HG02759 (cell line): ENCODE measurements around the gene SYNJ1.
"Not testable (repeated sequence)": the region's sequence is repeated elsewhere in the genome, so short reads cannot be mapped to it uniquely, and the experiment has no call there.

ENCODE experiments used
- ATAC-seq: cut with Tn5 transposase; IDR thresholded peaks from one replicate; pipeline ENCODE4 v1.9.1; 2021; ENCODE audit warnings: mild to moderate bottlenecking, moderate library complexity; ENCODE audit not compliant: unreplicated experiment

The SYNJ1 gene

DNA sequence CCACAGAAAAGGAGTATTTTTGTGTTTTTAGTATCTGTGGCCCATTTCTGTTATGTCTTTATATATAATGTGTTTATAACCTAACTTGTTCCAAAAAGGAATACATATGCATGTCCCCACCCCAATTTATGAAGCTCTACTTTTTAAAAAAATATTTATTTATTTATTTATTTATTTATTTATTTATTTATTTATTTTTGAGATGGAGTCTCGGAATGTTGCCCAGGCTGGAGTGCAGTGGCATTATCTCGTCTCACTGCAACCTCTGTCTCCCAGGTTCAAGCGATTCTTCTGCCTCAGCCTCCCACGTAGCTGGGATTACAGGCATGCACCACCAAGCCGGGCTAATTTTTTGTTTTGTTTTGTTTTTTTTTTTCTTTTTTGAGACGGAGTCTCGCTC is 32.3 kb downstream of the SYNJ1 start:
- ATAC-seq = not testable (repeated sequence)

DNA sequence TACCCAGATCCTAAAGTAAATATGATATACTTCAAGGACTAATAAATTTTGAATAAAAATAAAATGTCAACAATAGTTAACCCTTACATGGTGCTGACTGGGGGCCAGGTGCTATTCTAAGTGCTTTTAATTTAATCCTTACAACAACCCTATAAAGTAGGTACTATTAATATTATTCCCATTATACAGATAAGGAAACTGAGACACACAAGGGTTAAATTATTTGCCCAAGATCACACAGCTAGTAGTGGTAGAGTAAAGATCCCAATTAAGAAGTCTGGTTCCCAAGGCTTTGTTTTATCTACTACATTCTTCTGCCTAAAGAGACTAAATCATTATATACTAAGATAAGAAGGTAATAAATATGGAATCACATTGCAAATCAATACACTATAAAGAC is 34.2 kb downstream of the SYNJ1 start:
- no peak for ATAC-seq

DNA sequence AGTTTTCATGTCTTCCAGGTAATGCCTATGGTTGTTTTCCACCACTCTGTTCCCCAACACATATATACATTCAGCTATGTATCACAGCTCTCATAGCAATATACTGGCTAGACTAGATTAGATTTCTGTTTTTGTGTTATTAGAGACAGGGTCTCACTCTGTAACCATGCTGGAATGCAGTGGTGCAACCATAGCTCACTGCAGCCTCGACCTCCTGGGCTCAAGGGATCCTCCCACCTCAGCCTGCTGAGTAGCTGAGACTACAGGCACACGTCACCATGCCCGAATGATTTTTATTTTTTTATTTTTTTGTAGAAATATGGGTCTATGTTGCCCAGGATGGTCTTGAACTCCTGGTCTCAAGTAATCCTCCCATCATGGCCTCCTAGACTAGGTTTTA is 37.7 kb downstream of the SYNJ1 start:
- no peak for ATAC-seq

DNA sequence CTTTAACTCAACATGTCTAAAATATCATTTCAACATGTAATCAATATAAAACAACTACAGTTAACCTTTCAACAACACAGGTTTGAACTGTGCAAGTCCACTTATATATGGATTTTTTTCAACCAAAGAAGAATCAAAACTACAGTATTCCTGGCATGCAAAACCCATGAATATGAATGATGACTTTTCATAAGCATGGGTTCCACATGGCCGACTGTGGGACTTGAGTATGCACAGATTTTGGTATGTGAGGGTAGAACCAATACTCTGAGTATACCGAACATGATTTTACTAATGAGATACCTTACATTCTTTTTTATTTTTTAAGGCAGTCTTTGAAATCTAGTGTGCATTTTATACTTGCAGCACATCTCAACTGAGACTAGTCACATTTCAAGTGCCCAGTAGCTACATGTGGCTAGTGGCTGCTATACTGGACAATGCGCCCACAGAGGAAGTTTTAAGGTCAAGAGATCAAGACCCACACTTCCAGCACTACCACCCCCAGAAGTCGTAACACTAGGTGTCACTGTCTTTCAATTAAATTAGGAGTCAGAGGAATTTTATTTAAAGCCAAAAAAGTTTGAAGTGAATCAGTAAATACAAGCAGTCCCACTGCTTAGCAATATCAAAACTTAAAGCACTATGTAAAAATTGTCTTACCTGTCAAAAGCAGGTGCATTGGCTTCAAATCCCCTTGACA is 40.0 kb downstream of the SYNJ1 start:
- ATAC-seq = no peak

DNA sequence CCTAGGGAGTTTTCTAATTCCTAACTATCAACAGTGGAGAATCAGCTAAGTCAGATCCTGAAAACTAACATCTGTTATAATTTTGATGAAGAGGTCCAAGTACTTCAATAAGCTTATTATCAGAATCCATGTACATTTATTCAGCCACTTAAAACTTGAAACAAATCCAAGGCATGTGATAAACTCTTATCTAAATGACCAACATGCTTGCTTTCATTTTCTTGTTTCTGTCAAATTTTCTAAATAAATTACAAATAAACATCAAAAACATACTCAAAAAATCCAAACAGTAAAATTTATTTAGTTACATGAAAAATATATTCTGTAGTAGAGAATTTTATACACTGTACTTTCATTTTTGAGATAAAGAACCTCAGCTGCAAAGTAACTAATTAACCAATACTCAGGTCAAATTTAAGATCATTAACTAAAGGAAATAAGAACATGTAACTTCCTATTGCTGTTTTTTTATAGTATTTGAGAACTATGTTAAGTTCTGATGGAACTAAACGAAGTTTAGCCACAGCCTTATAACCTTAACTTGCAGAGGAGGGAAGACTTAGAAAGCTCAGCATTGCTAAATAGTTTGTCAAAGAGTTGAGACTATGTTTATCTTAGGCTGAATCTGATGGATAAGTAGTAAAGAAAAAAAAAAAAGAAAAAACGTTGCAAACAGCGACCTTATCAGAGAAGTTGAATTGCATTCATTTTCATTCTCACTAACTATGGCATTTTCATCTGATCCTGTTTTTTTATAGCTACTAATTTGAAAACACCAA is 44.9 kb downstream of the SYNJ1 start:
- no peak for ATAC-seq

DNA sequence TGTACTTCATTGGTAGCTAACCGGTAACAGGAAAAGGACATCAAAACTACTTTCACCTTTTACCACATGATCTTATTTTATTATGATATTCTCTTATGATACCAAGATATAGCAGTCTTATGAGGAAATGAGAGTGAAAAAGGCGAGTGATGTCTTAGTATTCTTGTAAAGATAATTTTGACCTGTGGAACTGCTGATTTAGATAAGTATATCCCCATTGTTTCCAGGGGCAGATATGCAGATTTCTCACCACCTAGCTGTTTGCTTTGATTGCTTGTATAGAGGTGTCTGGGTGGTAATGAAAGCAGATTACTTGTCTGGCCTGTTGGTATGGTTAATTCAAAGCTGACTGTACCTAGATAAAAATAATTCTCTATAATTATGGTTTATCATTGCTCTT is 53.1 kb downstream of the SYNJ1 start:
- ATAC-seq = no peak

DNA sequence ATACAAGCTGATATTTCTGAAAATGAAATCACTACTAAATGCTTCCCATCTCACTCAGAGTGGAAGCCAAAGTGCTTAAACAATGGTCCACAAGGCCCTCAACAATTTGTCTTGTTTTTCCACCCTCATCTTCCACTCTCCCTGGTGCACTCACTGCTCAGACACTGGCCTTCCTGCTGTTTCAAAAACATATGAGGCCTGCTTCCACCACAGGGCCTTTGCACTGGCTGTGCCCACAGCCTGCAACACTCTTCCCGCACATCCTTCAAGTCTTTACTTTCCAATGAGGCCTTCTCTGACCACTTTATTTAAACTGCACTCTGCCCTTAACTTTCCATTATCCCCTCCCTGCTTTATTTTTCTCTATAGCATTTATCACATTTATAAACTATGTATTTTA is 53.8 kb downstream of the SYNJ1 start:
- ATAC-seq = no peak

DNA sequence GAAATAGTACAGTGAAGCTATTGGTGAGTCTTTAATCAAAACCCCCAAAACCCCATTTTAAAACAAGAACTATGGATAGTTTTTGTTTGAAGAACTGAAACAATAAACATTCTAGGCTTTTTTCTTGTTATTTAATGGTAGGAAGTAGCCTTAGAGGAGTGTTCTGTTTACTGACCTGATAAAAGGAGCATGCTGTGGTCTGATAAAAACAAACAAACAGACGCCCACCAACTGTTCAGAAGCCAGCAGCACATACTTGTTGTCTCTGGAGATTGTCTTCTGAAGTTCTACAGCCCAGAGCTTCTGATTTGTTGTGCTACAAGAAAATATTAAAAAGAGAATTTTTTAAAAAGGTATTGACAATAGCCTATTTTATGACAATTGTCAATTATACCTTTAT is 61.6 kb downstream of the SYNJ1 start:
- no peak for ATAC-seq

DNA sequence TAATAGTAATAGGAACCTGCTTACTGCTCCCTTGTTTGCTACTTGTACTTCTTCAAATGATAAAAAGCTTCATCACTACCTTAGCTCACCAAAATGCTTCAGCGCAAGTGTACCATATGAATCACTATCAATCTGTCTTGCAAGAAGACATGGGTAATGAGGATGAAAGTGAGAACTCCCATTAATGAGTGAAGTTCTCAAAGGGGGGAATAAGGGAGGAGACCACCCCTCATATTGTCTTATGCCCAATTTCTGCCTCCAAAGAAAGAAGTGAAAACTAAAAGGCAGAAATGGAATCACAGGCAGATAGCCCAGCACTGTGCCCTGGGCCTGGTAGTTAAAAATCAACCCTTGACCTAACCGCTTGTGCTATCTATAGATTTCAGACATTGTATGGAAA is 63.7 kb downstream of the SYNJ1 start:
- not testable (repeated sequence) for ATAC-seq

DNA sequence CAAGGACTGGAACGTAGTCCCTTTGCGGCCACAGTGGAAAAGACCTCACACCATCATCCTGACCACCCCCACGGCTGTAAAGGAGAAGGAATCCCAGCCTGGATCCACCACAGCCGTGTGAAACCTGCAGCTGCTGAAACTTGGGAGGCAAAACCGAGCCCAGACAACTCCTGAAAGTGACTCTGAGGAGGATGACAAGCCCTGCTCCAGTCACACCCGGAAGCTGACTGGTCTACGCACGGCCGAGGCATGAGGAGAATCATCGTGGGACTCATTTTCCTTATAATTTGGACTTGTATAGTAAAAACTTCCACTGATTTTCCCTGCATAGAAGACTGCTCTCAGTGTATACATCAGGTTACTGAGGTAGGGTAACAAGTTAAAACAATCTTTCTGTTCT is 65.8 kb downstream of the SYNJ1 start:
- not testable (repeated sequence) for ATAC-seq

DNA sequence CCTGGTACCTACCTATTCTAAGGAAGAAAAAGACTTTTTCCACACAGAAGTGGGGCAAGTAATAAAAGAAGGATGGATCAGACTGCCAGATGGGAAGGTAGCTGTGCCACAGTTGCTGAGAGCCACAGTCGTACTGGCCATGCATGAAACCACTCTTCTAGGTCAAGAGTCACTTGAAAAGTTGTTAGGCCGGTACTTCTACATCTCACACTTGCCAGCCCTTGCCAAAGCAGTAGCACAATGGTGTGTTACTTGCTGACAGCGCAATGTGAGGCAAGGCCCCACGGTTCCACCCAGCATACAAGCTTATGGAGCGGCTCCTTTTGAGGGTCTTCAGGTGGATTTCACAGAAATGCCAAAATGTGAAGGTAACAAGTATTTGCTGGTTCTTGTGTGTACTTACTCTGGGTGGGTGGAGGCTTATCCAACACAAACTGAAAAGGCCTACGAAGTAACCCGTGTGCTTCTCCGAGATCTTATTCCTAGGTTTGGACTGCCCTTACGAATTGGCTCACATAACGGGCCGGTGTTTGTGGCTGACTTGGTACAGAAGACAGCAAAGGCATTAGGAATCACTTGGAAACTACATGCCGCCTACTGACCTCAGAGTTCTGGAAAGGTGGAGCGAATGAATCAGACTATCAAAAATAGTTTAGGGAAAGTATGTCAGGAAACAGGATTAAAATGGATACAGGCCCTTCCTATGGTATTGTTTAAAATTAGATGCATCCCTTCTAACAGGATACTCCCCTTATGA is 66.6 kb downstream of the SYNJ1 start:
- not testable (repeated sequence) for ATAC-seq

DNA sequence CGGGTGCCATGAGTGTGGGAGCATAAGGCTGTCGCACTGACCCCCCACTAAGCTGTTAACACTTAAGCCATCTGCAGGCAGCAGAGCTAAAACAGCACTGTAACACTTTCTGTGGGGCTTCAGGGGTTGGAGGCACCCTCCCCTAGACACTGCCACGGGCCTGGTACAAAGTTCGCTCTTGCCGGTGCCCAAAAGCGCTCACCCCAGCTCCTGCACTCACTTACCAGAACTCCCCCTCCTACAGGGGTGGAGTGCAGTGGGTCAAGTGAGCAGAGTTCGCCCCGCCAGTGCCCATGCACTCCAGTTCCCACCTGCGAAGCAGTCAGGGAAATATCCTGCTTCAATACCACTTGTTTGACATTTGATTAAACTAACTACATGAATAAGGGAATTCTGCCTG is 69.3 kb downstream of the SYNJ1 start:
- ATAC-seq = no peak

DNA sequence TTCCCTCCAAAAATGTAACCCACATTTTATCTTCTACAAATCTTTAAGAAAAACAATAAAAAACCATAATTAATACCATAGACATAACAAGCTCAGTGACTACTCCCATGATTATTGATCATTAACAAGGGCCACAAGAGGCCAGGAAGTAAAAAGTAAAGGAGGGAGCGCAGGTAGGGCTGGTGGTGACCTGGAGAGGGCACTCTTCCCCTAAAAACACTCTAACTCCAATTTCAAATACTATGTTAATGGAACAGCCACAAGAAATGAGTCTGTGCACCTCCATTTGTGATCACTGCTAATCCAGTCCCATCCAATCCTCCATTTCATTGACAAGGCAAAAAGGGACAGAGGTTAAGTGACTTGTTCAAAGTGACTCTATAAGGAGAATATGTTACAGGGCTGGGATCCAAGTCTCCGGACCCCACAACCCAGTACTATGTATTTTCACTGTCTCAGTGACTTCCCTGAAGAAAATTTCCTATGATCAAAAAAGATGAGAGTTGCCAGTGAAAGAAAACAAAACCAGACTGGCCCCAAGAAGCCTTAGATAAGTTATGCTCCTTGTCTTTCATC is 74.4 kb downstream of the SYNJ1 start:
- peak; percentile 61 for ATAC-seq

DNA sequence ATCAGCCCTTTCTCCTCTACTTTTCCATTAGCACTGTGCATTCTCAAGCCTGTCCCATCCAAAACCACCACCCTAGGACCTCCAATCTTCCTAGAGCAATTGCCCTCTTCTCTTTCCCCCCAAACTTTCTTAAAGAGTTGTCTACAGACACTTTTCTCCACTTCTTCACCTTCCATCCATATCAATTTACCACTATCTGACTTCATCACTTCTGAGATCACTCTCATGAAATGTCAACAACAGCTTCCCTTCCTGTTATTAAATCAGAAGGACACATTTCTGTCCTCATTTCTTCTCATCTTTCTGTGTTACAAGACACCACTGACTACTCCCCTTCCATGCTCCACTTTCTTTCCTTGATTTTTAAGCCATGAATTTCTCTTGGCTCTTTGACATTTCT is 79.6 kb downstream of the SYNJ1 start:
- no peak for ATAC-seq

DNA sequence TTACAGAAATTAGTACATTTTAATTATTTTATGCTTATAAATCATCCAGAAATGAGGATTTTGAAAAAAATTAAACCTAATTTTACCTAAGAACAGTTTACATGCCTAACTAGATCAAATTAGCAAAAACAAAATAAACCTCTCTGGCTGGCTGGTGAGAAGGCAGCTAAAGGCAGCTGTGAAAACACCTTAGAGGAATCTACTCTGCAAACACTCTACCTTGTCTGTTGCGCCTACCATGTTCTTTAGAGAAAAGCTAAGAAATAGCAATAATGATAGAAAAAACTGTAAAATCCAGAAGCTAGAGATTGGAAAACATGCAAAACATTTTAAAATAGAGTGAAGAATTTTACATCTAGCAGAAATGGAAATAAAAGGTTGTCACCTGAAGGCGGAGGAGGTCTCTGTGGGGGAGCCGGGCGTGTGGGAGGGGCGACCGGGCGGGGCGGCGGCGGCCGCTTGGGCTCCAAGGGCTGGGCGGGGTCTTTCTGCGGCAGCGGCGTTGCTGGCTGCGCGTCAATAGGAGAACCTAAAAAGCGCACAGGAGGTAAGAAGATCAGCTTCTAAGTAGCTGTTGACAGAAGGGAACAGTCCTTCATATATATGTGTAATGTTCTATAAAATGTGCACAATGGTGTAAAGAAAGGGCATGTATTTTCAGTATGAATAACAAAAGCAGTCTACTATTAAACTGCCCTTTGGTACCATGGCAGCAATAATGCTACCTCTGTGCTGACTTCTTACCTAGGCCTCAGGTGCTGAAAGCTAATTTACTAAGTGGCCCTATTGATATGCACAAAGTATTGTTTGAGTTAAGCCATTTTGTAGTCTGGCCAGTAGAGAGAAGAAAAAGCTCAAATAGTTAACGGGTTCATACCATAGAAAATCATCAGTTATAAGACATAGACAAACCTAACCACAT is 82.3 kb downstream of the SYNJ1 start:
- no peak for ATAC-seq

DNA sequence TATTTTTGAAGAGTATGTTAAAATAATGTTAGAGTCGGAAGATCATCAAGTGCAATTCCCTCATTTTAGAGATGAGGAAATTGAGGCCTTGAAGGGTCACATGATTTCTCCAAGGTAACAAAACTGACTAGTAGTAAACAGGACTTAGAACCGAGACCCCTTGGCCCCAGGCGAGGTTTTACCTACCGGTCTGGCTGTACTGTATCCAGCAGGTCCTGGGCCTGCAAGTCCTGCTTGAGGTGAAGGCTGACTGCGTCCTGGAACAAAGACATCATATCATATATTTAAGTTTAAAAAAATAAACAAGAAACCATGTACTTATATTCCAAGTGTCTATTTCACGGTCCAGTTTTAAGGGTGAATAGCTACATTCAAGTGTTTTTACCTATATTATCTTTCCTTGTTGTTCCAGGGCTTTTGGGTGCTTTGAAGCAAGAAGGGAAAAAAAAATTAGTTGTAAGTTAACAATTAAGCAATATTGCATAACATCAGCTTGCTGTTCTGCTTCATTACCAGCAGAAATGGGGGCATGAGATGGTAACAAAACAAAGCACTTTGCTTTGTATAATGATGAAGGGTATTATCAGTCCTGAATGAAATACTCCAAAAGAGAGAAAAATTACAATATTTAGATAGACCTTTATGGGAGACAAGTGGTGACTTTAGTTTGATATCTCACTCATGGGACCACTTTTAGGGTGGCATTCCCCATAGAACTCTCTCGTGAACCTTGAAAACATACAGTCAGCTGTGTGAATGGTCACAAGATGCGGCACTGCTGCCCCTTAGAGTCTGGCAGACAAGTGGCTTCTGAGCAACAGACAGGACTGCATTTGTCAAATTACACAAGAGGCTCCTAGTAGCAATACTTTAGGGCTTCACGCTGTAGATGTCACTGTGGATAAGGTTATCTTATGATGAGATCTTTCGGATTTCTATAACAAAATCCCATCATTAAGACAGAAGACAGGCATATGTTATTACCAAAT is 85.8 kb downstream of the SYNJ1 start:
- no peak for ATAC-seq

DNA sequence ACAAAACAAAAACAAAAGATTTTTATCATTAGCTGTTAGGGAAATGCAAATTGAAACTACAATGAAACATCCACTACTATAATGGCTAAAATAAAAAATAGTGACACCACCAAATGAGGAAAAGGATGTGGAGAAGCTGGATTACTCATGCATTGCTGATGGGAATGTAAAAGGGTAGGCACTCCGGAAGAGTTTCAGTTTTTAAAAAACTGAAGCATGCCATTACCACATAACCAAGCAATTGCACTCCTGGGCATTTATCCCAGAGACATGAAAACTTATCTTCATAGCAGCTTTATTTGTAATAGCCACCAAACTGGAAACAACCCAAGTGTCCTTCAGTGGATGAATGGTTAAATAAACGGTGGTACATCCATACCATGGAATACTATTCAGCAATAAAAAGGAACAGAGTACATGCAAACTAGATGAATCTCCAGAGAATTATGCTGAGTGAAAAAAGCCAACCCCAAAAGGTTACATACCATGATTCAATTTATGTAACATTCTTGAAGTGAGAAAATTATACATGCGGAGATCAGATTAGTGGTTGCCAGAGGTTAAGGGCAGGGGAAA is 101.1 kb downstream of the SYNJ1 start:
- no peak for ATAC-seq

DNA sequence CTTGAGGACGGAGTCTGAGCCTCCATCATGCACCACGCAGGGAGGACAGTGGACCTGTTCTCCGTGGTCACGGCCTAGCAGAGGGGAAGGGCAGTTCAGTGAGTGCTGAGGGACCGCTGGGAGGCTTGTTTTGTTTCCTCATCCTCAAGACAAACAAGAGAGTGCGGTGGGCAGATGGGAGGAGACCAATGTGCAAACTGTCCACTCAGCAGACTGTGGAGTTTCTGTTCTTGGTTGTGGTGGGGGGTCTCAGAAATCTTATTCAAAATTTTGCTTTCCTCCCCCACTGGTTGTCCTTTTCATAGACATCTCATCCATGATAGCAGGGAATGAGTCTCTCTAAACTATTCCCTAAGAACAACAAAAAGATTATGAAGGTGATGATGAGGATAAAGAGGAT is 109.6 kb downstream of the SYNJ1 start:
- ATAC-seq = not testable (repeated sequence)
